Motor neuron (in vitro differentiated cells): ENCODE measurements around the gene NOL3. TPM values are rescaled to one million over a fixed set of nuclear protein-coding genes. Genes with fewer than 3 reads are reported as not detected.

ENCODE experiments used
- total RNA-seq, 8 experiments: library from RNA; unstranded; fragments of 300-600 nt; gene quantifications; 2 replicates each; pipeline versions ENCODE4 v1.2.3 to v1.2.4, GENCODE V29; 2022

NOL3 gene
- total RNA-seq, 8 experiments from 2014 or later, result 7.3 to 28.0 (median 15.3) TPM

Other genes with a start within 250 kb of the NOL3 start
- gene RRAD, start 245.0 kb upstream of the NOL3 start, total RNA-seq, result 10 to 100 TPM in 1 of 8 experiments, 1 to 10 TPM in 4, under 1 TPM in 3; 0.60 to 33.2 (median 2.1) TPM
- gene CIAO2B, start 236.1 kb upstream of the NOL3 start, total RNA-seq, result 100 to 1,000 TPM in 7 of 8 experiments, 10 to 100 TPM in 1; 95.4 to 159 (median 112) TPM
- gene CES2, start 235.0 kb upstream of the NOL3 start, total RNA-seq, result 10 to 100 TPM; 16.8 to 73.9 (median 32.2) TPM
- gene CES3, start 209.3 kb upstream of the NOL3 start, total RNA-seq, result 1 to 10 TPM in 2 of 8 experiments, under 1 TPM in 6; 0.09 to 1.9 (median 0.53) TPM
- 10 to 100 TPM in 3 of 8 experiments, 1 to 10 TPM in 4, under 1 TPM in 1; 0.96 to 27.4 (median 7.1) TPM for gene CES4A, start 181.9 kb upstream of the NOL3 start, total RNA-seq
- gene CBFB, start 141.4 kb upstream of the NOL3 start, total RNA-seq, result 10 to 100 TPM; 20.1 to 77.7 (median 33.0) TPM
- gene PHAF1, start 60.6 kb upstream of the NOL3 start, total RNA-seq, result 10 to 100 TPM; 10.4 to 18.8 (median 14.9) TPM
- 10 to 100 TPM in 2 of 8 experiments, 1 to 10 TPM in 4, under 1 TPM in 2; 0.54 to 20.9 (median 4.3) TPM for gene B3GNT9, start 19.5 kb upstream of the NOL3 start, total RNA-seq
- gene TRADD, start 10.6 kb upstream of the NOL3 start, total RNA-seq, result 10 to 100 TPM in 3 of 8 experiments, 1 to 10 TPM in 4, under 1 TPM in 1; 0.42 to 18.0 (median 6.6) TPM
- gene FBXL8, start 10.6 kb upstream of the NOL3 start, total RNA-seq, result 10 to 100 TPM in 3 of 8 experiments, 1 to 10 TPM in 5; 1.0 to 44.5 (median 9.0) TPM
- gene HSF4, start 5.8 kb upstream of the NOL3 start, total RNA-seq, result 10 to 100 TPM in 7 of 8 experiments, 1 to 10 TPM in 1; 4.6 to 33.1 (median 18.4) TPM
- gene MATCAP1, start 13.4 kb downstream of the NOL3 start, total RNA-seq, result 10 to 100 TPM; 13.9 to 93.4 (median 55.0) TPM
- gene EXOC3L1, start 19.6 kb downstream of the NOL3 start, total RNA-seq, result 1 to 10 TPM in 4 of 8 experiments, under 1 TPM in 4; 0.29 to 3.6 (median 0.98) TPM
- 10 to 100 TPM; 27.7 to 83.7 (median 48.5) TPM for gene E2F4, start 21.6 kb downstream of the NOL3 start, total RNA-seq
- gene ELMO3, start 28.6 kb downstream of the NOL3 start, total RNA-seq, result 1 to 10 TPM in 5 of 8 experiments, under 1 TPM in 3; 0.43 to 2.8 (median 1.2) TPM
- 10 to 100 TPM; 39.4 to 83.1 (median 58.0) TPM for gene TMEM208, start 56.6 kb downstream of the NOL3 start, total RNA-seq
- 10 to 100 TPM in 7 of 8 experiments, 1 to 10 TPM in 1; 5.5 to 26.8 (median 12.1) TPM for gene FHOD1, start 76.9 kb downstream of the NOL3 start, total RNA-seq
- gene SLC9A5, start 78.4 kb downstream of the NOL3 start, total RNA-seq, result 1 to 10 TPM in 7 of 8 experiments, under 1 TPM in 1; 0.92 to 2.4 (median 1.4) TPM
- gene PLEKHG4, start 109.0 kb downstream of the NOL3 start, total RNA-seq, result 10 to 100 TPM in 2 of 8 experiments, 1 to 10 TPM in 6; 1.4 to 39.0 (median 5.6) TPM
- gene KCTD19, start 156.2 kb downstream of the NOL3 start, total RNA-seq, result 1 to 10 TPM in 3 of 8 experiments, under 1 TPM in 5; 0.15 to 1.8 (median 0.90) TPM
- 1 to 10 TPM in 2 of 8 experiments, under 1 TPM in 2, not detected in 4; 0.43 to 1.5 (median 1.0) TPM for gene LRRC36, start 156.3 kb downstream of the NOL3 start, total RNA-seq
- gene TPPP3, start 223.0 kb downstream of the NOL3 start, total RNA-seq, result 100 to 1,000 TPM in 1 of 8 experiments, 10 to 100 TPM in 4, 1 to 10 TPM in 2, under 1 TPM in 1; 0.85 to 247 (median 33.2) TPM
- 10 to 100 TPM in 1 of 8 experiments, 1 to 10 TPM in 7; 3.4 to 14.6 (median 4.6) TPM for gene ZDHHC1, start 245.9 kb downstream of the NOL3 start, total RNA-seq